BE2C (cell line): ENCODE data around the gene PDK2.
"Not testable (repeated sequence)": the region's sequence is repeated elsewhere in the genome, so short reads cannot be mapped to it uniquely, and the experiment has no call there.

Source experiments
- DNase-seq: peaks from one replicate; pipeline ENCODE4 v3.0.0-alpha.2; 2020
- H3K27me3 ChIP-seq: fragments of 250-450 bp; sonication (Bioruptor Pico); 2 replicates; pipeline ENCODE4 v1.5.1; 2020; ENCODE audit warnings: mild to moderate bottlenecking
- H3K36me3 ChIP-seq: fragments of 250-450 bp; sonication (Bioruptor Pico); 2 replicates; pipeline ENCODE4 v1.5.1; 2020; ENCODE audit warnings: mild to moderate bottlenecking
- H3K4me1 ChIP-seq: fragments of 250-450 bp; sonication (Bioruptor Pico); 2 replicates; pipeline ENCODE4 v1.5.1; 2020
- H3K4me3 ChIP-seq: 2 replicates; pipeline ENCODE4 v1.5.1; 2011; ENCODE audit warnings: low read depth, low read length
- H3K9me3 ChIP-seq: fragments of 250-450 bp; sonication (Bioruptor Pico); 2 replicates; pipeline ENCODE4 v1.5.1; 2020
- TF ChIP-seq, protein P1 (sequence below): IDR thresholded peaks from 2 replicates; pipeline ENCODE4 v1.5.1; 2012; ENCODE audit warnings: mild to moderate bottlenecking, low read depth, low read length

The PDK2 gene

DNA sequence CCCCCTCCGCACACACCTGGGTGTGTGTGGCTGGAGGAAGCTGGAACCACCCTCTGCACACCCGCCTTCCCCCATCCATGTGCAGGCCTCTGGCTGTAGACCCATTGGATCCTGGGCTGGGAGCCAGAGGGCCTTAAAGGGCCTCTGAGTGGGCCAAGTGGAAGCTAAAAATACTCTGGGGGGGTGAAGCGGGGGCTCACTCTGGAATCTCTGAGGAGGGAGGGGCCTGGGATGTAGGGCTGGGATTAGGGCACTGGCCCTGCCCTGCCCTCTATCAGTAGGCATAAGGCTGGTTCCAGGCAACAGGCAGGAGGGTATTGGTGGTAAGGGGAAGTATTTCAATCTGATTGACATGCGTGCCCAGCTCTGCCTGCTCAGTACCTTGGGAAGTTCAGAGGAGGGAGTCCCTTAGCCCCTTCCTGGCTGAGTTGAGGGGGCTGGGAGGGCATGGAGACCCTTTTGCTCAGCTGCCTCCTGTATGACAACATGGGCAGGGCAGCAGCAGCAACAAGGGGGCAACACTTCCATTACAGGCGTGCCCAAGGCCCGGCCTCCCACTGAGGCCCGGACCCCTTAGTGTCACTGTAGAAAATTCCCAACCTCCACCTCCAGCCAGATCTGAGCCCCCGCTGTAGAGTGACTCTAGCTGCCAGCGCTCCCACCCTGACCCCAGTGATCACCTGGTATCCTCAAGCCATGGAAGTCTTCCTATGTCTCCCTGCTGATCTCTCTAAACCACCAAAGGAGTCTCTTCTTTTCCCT is 34.0 kb upstream of the PDK2 start:
- no peak overlapping the region for H3K4me3 ChIP-seq
- no peaks in the 10 kb centered on the region for H3K36me3 ChIP-seq
- TF ChIP-seq, protein P1, sequence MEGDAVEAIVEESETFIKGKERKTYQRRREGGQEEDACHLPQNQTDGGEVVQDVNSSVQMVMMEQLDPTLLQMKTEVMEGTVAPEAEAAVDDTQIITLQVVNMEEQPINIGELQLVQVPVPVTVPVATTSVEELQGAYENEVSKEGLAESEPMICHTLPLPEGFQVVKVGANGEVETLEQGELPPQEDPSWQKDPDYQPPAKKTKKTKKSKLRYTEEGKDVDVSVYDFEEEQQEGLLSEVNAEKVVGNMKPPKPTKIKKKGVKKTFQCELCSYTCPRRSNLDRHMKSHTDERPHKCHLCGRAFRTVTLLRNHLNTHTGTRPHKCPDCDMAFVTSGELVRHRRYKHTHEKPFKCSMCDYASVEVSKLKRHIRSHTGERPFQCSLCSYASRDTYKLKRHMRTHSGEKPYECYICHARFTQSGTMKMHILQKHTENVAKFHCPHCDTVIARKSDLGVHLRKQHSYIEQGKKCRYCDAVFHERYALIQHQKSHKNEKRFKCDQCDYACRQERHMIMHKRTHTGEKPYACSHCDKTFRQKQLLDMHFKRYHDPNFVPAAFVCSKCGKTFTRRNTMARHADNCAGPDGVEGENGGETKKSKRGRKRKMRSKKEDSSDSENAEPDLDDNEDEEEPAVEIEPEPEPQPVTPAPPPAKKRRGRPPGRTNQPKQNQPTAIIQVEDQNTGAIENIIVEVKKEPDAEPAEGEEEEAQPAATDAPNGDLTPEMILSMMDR: no peak
- H3K27me3 ChIP-seq: peaks cover 17% of the 10 kb centered on the region
- DNase-seq: no peak
- no peaks in the 10 kb centered on the region for H3K9me3 ChIP-seq
- H3K4me1 ChIP-seq: no peaks in the 10 kb centered on the region

- H3K4me3 ChIP-seq, H3K9me3 ChIP-seq, DNase-seq, H3K4me1 ChIP-seq, H3K36me3 ChIP-seq: not testable (repeated sequence)
- H3K27me3 ChIP-seq: peaks cover 12% of the 10 kb centered on the region
These were observed 33.5 kb upstream of the PDK2 start for GRCh38 chr17:50061713-50062045.

- DNase-seq: no peak
These were observed 32.6 kb upstream of the PDK2 start for GRCh38 chr17:50062293-50063243.

GRCh38 chr17:50063561-50064252 is 31.4 kb upstream of the PDK2 start:
- Histone ChIP-seq H3K4me1 (no peaks in the 10 kb centered on the region), H3K4me3 (no peak overlapping the region), H3K36me3 (no peaks in the 10 kb centered on the region), H3K9me3 (no peaks in the 10 kb centered on the region), H3K27me3 (no peaks in the 10 kb centered on the region)
- DNase-seq: no peak
- TF ChIP-seq, protein P1: no peak

More at GRCh38 chr17:50062293-50063243, 32.6 kb upstream of the PDK2 start:
- H3K4me1 ChIP-seq: no peaks in the 10 kb centered on the region
- no peaks in the 10 kb centered on the region for H3K9me3 ChIP-seq
- H3K27me3 ChIP-seq: peaks cover 3% of the 10 kb centered on the region
- no peak overlapping the region for H3K4me3 ChIP-seq
- H3K36me3 ChIP-seq: no peaks in the 10 kb centered on the region
- TF ChIP-seq, protein P1: no peak

DNA sequence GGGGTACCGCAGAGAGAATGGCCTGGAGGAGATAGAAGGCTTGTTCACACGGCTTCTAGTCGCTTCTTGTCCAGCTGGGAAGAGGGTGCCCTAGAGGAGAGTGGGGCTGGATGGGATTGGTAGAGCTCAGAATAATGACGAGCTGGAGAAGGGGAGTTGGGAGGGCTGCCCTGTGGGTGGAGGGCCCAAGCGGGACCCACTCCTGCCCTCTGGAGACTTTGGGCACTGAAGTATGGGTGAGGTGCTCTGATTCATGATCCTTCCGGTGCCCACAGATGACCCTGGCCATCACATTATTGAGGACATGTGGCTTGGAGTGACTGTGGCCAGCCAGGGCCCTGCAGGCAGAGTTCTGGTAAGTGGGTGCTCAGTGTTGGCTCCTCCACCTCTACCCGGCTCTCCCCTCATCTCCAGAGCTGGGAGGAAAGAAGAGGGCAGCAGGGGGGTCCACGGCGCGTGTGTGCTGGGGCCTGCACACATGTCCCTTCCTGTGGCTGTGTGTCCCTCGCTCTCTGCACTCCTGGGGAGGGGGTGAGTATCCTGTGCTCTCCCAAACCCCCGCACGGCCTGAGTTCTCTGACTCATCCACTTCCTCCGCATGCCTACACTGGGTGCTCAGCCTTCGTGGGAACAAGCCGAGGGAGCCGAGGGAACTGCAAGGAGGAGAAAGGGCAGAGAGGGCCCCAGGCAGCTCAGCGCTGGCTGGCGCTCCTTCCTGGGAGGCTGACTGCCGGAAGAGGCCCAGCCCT is 30.7 kb upstream of the PDK2 start:
- Histone ChIP-seq H3K36me3 (no peaks in the 10 kb centered on the region), H3K9me3 (no peaks in the 10 kb centered on the region), H3K27me3 (no peaks in the 10 kb centered on the region), H3K4me3 (no peak overlapping the region), H3K4me1 (no peaks in the 10 kb centered on the region)
- TF ChIP-seq, protein P1: no peak
- DNase-seq: no peak

DNA sequence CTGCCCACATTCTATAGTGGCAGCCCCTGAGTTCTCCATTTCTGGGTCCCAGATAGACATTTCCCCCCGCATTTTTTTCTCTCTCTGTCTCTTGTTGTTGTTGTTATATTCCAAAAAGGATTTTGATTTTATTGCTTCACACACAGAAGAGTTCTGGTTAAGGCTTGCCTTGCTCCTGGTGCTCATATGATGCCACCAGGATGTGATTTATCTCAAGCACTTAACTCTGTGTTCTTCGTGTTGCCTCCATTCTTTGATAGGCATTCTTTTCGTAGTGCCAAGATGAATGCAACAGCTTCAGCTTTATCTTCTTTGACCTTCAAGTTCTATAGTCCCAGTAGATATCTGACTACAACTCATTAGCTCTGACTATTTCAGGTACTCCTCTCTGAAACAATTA is 30.1 kb upstream of the PDK2 start:
- no peak overlapping the region for H3K4me3 ChIP-seq

More for the DNA sequence above, 30.1 kb upstream of the PDK2 start:
- Histone ChIP-seq H3K36me3 (no peaks in the 10 kb centered on the region), H3K27me3 (no peaks in the 10 kb centered on the region), H3K4me1 (no peaks in the 10 kb centered on the region), H3K9me3 (no peaks in the 10 kb centered on the region)
- DNase-seq: no peak
- TF ChIP-seq, protein P1: no peak
